HepG2 (cell line): ENCODE measurements around the gene PNMA8B. TPM values are rescaled to one million over a fixed set of nuclear protein-coding genes. Genes with fewer than 3 reads are reported as not detected.

Source experiments
- ATAC-seq: fragments of 200-7000 bp; cut with Tn5 transposase; 3 replicates; pipeline ENCODE4 v1.9.1; 2020; ENCODE audit warnings: mild to moderate bottlenecking, moderate library complexity
- BruUV-seq: library from RNA; stranded (reverse); fragments of 400-500 nt; replicated peaks from 2 replicates; lab custom pipeline; 2021; lab: Mats Ljungman, UMichigan
- CTCF ChIA-PET: fragments of 300-600 bp; formaldehyde crosslinking; extraction: SDS; loops from one replicate; lab custom pipeline; 2021; ENCODE audit warnings: low total read pairs, inconsistent platforms, low intra/inter-chr PET ratio; lab: Yijun Ruan, JAX
- POLR2A ChIA-PET: fragments of 350-600 bp; sonication (Branson Sonifier 250); formaldehyde crosslinking; loops from one replicate; lab custom pipeline; 2020; ENCODE audit warnings: antibody characterized with exemption, inconsistent platforms; lab: Yijun Ruan, JAX
- DNase-seq: peaks from one replicate; pipeline ENCODE4 v3.0.0-alpha.2; 2015; ENCODE audit warnings: low spot score
- FAIRE-seq: peaks from 3 replicates; lab custom pipeline; 2011; peaks lifted over from hg19 to GRCh38; lab: Jason Lieb, UNC
- H2AFZ ChIP-seq: one replicate; pipeline ENCODE4 v1.6.1; 2011; ENCODE audit warnings: low read length, inconsistent platforms
- H3K27ac ChIP-seq: fragments of 300-600 bp; 3 replicates; pipeline ENCODE4 v1.8.0; 2011; ENCODE audit warnings: mixed run types, mild to moderate bottlenecking, mixed read lengths, low read length, inconsistent platforms; ENCODE audit not compliant: insufficient read depth; ENCODE audit errors: extremely low read length
- H3K27me3 ChIP-seq, 2 experiments: fragments of 200-600 bp in 1 of 2; 2 replicates in 1 of 2; 3 replicates in 1 of 2; pipeline versions ENCODE4 v1.6.0 to v1.8.0; 2011; ENCODE audit warnings: low read length in 2 of 2, mild to moderate bottlenecking in 2 of 2, moderate library complexity in 2 of 2, inconsistent platforms in 1 of 2; ENCODE audit not compliant: insufficient read depth in 2 of 2, control insufficient read depth in 1 of 2
- H3K36me3 ChIP-seq, 2 experiments: fragments of 200-600 bp in 1 of 2; replicated peaks in 1 of 2; 2 replicates in 1 of 2; 3 replicates in 1 of 2; pipeline versions ENCODE4 v1.5.1 to v1.8.0; 2011; ENCODE audit warnings: low read length in 2 of 2, inconsistent platforms in 1 of 2; ENCODE audit not compliant: insufficient read depth in 2 of 2, control insufficient read depth in 1 of 2
- H3K4me1 ChIP-seq: 2 replicates; pipeline ENCODE4 v1.5.1; 2012; ENCODE audit warnings: low read length, inconsistent platforms; ENCODE audit not compliant: insufficient read depth
- H3K4me2 ChIP-seq: 2 replicates; pipeline ENCODE4 v1.6.0; 2011; ENCODE audit warnings: low read depth, low read length, inconsistent platforms
- H3K4me3 ChIP-seq, 3 experiments: fragments of 200-600 bp in 1 of 3; sonication (generic), shearing (Covaris generic) in 1 of 3; replicated peaks in 1 of 3; 2 replicates each; pipeline ENCODE4 v1.5.1; 2011 to 2016; ENCODE audit warnings: low read length in 3 of 3, inconsistent platforms in 2 of 3, low read depth in 2 of 3, mild to moderate bottlenecking in 2 of 3, control low read depth in 1 of 3, mixed read lengths in 1 of 3; ENCODE audit not compliant: insufficient read depth in 1 of 3
- H3K79me2 ChIP-seq: one replicate; pipeline ENCODE4 v1.6.1; 2011; ENCODE audit warnings: low read length, inconsistent platforms; ENCODE audit not compliant: insufficient read depth
- H3K9ac ChIP-seq: 2 replicates; pipeline ENCODE4 v1.6.0; 2011; ENCODE audit warnings: mild to moderate bottlenecking, low read depth, low read length, inconsistent platforms; ENCODE audit not compliant: insufficient read depth
- H3K9me3 ChIP-seq: 2 replicates; pipeline ENCODE4 v1.5.1; 2012; ENCODE audit warnings: mild to moderate bottlenecking, low read length
- H4K20me1 ChIP-seq: 2 replicates; pipeline ENCODE4 v1.6.0; 2011; ENCODE audit warnings: inconsistent platforms, mild to moderate bottlenecking, low read length, moderate library complexity; ENCODE audit not compliant: insufficient read depth
- MYNN ChIP-seq: sonication (generic); formaldehyde crosslinking; IDR thresholded peaks from 2 replicates; pipeline ENCODE4 v1.4.0; 2020; ENCODE audit warnings: mild to moderate bottlenecking, low read depth, missing genetic modification reagents
- RAD51 ChIP-seq: fragments of 450-650 bp; IDR thresholded peaks from 2 replicates; pipeline ENCODE4 v1.6.1; 2016; ENCODE audit warnings: borderline replicate concordance
- RFX1 ChIP-seq: fragments of 450-650 bp; IDR thresholded peaks from 2 replicates; pipeline ENCODE4 v1.6.1; 2017
- SMAD1 ChIP-seq: sonication (generic); formaldehyde crosslinking; IDR thresholded peaks from 2 replicates; pipeline ENCODE4 v1.4.0; 2020; ENCODE audit warnings: missing genetic modification reagents, low read depth, mild to moderate bottlenecking, borderline replicate concordance
- ZMYM4 ChIP-seq: sonication (generic); formaldehyde crosslinking; IDR thresholded peaks from 2 replicates; pipeline ENCODE4 v1.8.1; 2023; ENCODE audit warnings: mild to moderate bottlenecking, missing genetic modification reagents
- ZNF331 ChIP-seq: sonication (generic); formaldehyde crosslinking; IDR thresholded peaks from 2 replicates; pipeline ENCODE4 v1.4.0; 2020; ENCODE audit warnings: missing genetic modification reagents
- ZNF460 ChIP-seq: sonication (generic); formaldehyde crosslinking; IDR thresholded peaks from 2 replicates; pipeline ENCODE4 v1.5.1; 2020; ENCODE audit warnings: missing genetic modification reagents, mild to moderate bottlenecking, borderline replicate concordance
- WGBS: methylation state at CpG from one replicate; pipeline ENCODE4 v1.1.6; 2017; ENCODE audit warnings: low lambda C conversion rate; 5-methylcytosine and 5-hydroxymethylcytosine counted together
- in situ Hi-C: cut with HindIII; loops from 2 replicates; pipeline ENCODE4 v1.10.0; 2017; ENCODE audit warnings: low pct_unique_long_range_greater_than_20kb; ENCODE audit not compliant: extremely low pct_ligation_motif_present
- intact Hi-C: fragments of 100-400 bp; cut with micrococcal nuclease; formaldehyde crosslinking; loops from one replicate; pipeline ENCODE4 v1.10.0; 2022; ENCODE audit not compliant: unreplicated experiment
- polyA plus RNA-seq, 8 experiments: library from polyadenylated mRNA; depleted of rRNA in 3 of 8; stranded (reverse) in 7 of 8; unstranded in 1 of 8; fragments of >200 nt; fragmentation: Illumina TruSeq in 4 of 8; extraction: Trizol in 4 of 8; gene quantifications; 2 replicates each; pipeline versions ENCODE4 v1.2.1 to v1.2.3, GENCODE V29; 2011 to 2016; ENCODE audit warnings: low read depth in 4 of 8, missing spikeins in 1 of 8, mixed read lengths in 1 of 8; ENCODE audit not compliant: insufficient read depth in 1 of 8
- total RNA-seq, 5 experiments: library from RNA; depleted of rRNA; stranded (reverse); fragments of >200 nt; fragmentation: Illumina TruSeq; extraction: Trizol; gene quantifications; 2 replicates each; pipeline ENCODE4 v1.2.3, GENCODE V29; 2016; ENCODE audit warnings: low read depth in 1 of 5
- TF ChIP-seq, protein P1 (sequence below): sonication (generic); formaldehyde crosslinking; IDR thresholded peaks from 2 replicates; pipeline ENCODE4 v1.4.0; 2020; ENCODE audit warnings: missing genetic modification reagents, borderline replicate concordance

The PNMA8B gene
- total and polyA plus RNA-seq, 2 of the 13 experiments (the other 11 are each of a cell fraction or from before 2014, with no cell fraction given): not detected

GRCh38 chr19:46533078-46533620 is 37.5 kb upstream of the PNMA8B start:
- ChIA-PET CTCF (no interaction called here), POLR2A (no interaction called here)
- no peaks in the 10 kb centered on the region for H3K9me3 ChIP-seq
- FAIRE-seq (no peak), ATAC-seq (no peak), DNase-seq (no peak)
- H3K27ac ChIP-seq: no peak overlapping the region
- in situ Hi-C loops: no loop called here
- BruUV-seq: no TSS peak
- TF ChIP-seq, protein P1, sequence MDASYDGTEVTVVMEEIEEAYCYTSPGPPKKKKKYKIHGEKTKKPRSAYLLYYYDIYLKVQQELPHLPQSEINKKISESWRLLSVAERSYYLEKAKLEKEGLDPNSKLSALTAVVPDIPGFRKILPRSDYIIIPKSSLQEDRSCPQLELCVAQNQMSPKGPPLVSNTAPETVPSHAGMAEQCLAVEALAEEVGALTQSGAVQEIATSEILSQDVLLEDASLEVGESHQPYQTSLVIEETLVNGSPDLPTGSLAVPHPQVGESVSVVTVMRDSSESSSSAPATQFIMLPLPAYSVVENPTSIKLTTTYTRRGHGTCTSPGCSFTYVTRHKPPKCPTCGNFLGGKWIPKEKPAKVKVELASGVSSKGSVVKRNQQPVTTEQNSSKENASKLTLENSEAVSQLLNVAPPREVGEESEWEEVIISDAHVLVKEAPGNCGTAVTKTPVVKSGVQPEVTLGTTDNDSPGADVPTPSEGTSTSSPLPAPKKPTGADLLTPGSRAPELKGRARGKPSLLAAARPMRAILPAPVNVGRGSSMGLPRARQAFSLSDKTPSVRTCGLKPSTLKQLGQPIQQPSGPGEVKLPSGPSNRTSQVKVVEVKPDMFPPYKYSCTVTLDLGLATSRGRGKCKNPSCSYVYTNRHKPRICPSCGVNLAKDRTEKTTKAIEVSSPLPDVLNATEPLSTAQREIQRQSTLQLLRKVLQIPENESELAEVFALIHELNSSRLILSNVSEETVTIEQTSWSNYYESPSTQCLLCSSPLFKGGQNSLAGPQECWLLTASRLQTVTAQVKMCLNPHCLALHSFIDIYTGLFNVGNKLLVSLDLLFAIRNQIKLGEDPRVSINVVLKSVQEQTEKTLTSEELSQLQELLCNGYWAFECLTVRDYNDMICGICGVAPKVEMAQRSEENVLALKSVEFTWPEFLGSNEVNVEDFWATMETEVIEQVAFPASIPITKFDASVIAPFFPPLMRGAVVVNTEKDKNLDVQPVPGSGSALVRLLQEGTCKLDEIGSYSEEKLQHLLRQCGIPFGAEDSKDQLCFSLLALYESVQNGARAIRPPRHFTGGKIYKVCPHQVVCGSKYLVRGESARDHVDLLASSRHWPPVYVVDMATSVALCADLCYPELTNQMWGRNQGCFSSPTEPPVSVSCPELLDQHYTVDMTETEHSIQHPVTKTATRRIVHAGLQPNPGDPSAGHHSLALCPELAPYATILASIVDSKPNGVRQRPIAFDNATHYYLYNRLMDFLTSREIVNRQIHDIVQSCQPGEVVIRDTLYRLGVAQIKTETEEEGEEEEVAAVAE (CRISPR knock-in tag): no peak
- TF ChIP-seq ZNF331: no peak
- TF ChIP-seq ZNF460 (CRISPR knock-in tag): no peak
- no peak for TF ChIP-seq ZMYM4 (CRISPR knock-in tag)
- no peak for TF ChIP-seq RAD51
- no peak for TF ChIP-seq SMAD1 (CRISPR knock-in tag)
- TF ChIP-seq MYNN (CRISPR knock-in tag): no peak
- peak; percentile 29; the same call in 1 of the 2 replicates for TF ChIP-seq RFX1
- peaks cover 10% of the 10 kb centered on the region; the same call in 1 of the 2 replicates for H3K4me1 ChIP-seq
- no peak overlapping the region for H2AFZ ChIP-seq
- no peak overlapping the region for H3K4me2 ChIP-seq
- H3K36me3 ChIP-seq: no peaks in the 10 kb centered on the region
- intact Hi-C loops: no loop called here
- H3K4me3 ChIP-seq: no peak overlapping the region
- H3K27me3 ChIP-seq: peaks cover 0 to 6% of the 10 kb centered on the region in 2 experiments; a peak in 3 of 5 replicates
- 17% methylated on average over 5 of the region's 12 CpGs for WGBS
- H3K79me2 ChIP-seq: no peaks in the 10 kb centered on the region
- no peak overlapping the region for H3K9ac ChIP-seq
- H4K20me1 ChIP-seq: no peaks in the 10 kb centered on the region; the same call in 1 of the 2 replicates
